ENCODE measurements around the gene CCDC186.

Gene CCDC186

GRCh38 chr10:114168450-114169009, 5.5 kb downstream of the CCDC186 start:
- no peak for DNase-seq (ENCODE audit: low read depth)
- H3K4me3 ChIP-seq (ENCODE audit: low read length), result no peak overlapping the region
- no peak for TF ChIP-seq CTCF (IDR thresholded peaks at IDR 0.05; ENCODE audit: insufficient read depth, low read depth, low read length, missing control alignments)

- no peak overlapping the region for H3K4me3 ChIP-seq (ENCODE audit: low read length)
- no peak for TF ChIP-seq CTCF (IDR thresholded peaks at IDR 0.05; ENCODE audit: insufficient read depth, low read depth, low read length, missing control alignments)
- no peak for DNase-seq (ENCODE audit: low read depth)
These were observed 6.0 kb downstream of the CCDC186 start for GRCh38 chr10:114167985-114168384.

GRCh38 chr10:114166494-114166893, 7.5 kb downstream of the CCDC186 start:
- TF ChIP-seq CTCF (IDR thresholded peaks at IDR 0.05; ENCODE audit: insufficient read depth, low read depth, low read length, missing control alignments), result no peak
- no peak overlapping the region for H3K4me3 ChIP-seq (ENCODE audit: low read length)
- no peak for DNase-seq (ENCODE audit: low read depth)

GRCh38 chr10:114166043-114166442, 8.0 kb downstream of the CCDC186 start:
- no peak overlapping the region for H3K4me3 ChIP-seq (ENCODE audit: low read length)
- no peak for TF ChIP-seq CTCF (IDR thresholded peaks at IDR 0.05; ENCODE audit: insufficient read depth, low read depth, low read length, missing control alignments)
- DNase-seq (ENCODE audit: low read depth), result peak; percentile 67

GRCh38 chr10:114163062-114163461, 10.9 kb downstream of the CCDC186 start:
- no peak overlapping the region for H3K4me3 ChIP-seq (ENCODE audit: low read length)
- no peak for DNase-seq (ENCODE audit: low read depth)
- no peak for TF ChIP-seq CTCF (IDR thresholded peaks at IDR 0.05; ENCODE audit: insufficient read depth, low read depth, low read length, missing control alignments)

- no peak for TF ChIP-seq CTCF (IDR thresholded peaks at IDR 0.05; ENCODE audit: insufficient read depth, low read depth, low read length, missing control alignments)
- no peak overlapping the region for H3K4me3 ChIP-seq (ENCODE audit: low read length)
- no peak for DNase-seq (ENCODE audit: low read depth)
These were observed 16.1 kb downstream of the CCDC186 start for GRCh38 chr10:114157912-114158311.

GRCh38 chr10:114151892-114152291, 22.1 kb downstream of the CCDC186 start:
- H3K4me3 ChIP-seq (ENCODE audit: low read length), result no peak overlapping the region
- TF ChIP-seq CTCF (IDR thresholded peaks at IDR 0.05; ENCODE audit: insufficient read depth, low read depth, low read length, missing control alignments), result no peak
- DNase-seq (ENCODE audit: low read depth), result no peak

Data from epithelial cell of esophagus (primary cell).